ENCODE measurements around the gene E2F2. TPM values are rescaled to one million over a fixed set of nuclear protein-coding genes. Genes with fewer than 3 reads are reported as not detected.

The E2F2 gene
- total and polyA plus RNA-seq, 2 of the 4 experiments (the other 2 are of a cell fraction), result 0.36 to 0.51 TPM

GRCh38 chr1:23546897-23547584 is 16.0 kb upstream of the E2F2 start (continued):
- TF ChIP-seq RCOR1 (IDR thresholded peaks at IDR 0.05; ENCODE audit: insufficient replicate concordance, low read length), result no peak

- CTCF ChIA-PET, result interaction anchor here (1.0 to 3.3 kb wide), 2 partner anchors 49 to 91 kb away, joined by 5 to 49 read pairs; no protein-coding TSS in a partner anchor
- POLR2A ChIA-PET (ENCODE audit: unreplicated experiment), result interaction anchor here (0.5 kb wide), 1 partner anchor 75 kb away, joined by 11 read pairs; no protein-coding TSS in a partner anchor
- intact Hi-C loops (cut with micrococcal nuclease), result loop anchor here (2.0 kb wide), 1 partner anchor 205 kb away; no protein-coding TSS in a partner anchor
Measured at GRCh38 chr1:23545851-23546250, 14.8 kb upstream of the E2F2 start.

More at GRCh38 chr1:23545851-23546250, 14.8 kb upstream of the E2F2 start:
- peak overlapping the region; percentile 23 for H2AK9ac ChIP-seq (replicated peaks; ENCODE audit: low read depth, low read length, poor library complexity)
- no peaks in the 10 kb centered on the region for H3K36me3 ChIP-seq (ENCODE audit: control insufficient read depth, insufficient read depth, low read length)
- H2AFZ ChIP-seq (replicated peaks; ENCODE audit: low read length, poor library complexity), result no peak overlapping the region
- DNase-seq, result no peak
- H3K9ac ChIP-seq (ENCODE audit: low read depth, low read length), result no peak overlapping the region
- in situ Hi-C loops (cut with MboI; ENCODE audit: low sequenced_read_pairs) (loop anchor here (5.0 to 10.0 kb wide), 2 partner anchors 91 to 209 kb away; no protein-coding TSS in a partner anchor), dilution Hi-C loops (cut with HindIII; ENCODE audit: low sequenced_read_pairs, unreplicated experiment) (no loop called here)
- peak overlapping the region; percentile 77; the same call in 1 of the 2 replicates for H2BK120ac ChIP-seq (ENCODE audit: low read depth, low read length)
- no peaks in the 10 kb centered on the region for H4K20me1 ChIP-seq (ENCODE audit: insufficient read depth, low read length)
- no peak overlapping the region for H2BK5ac ChIP-seq (ENCODE audit: low read depth, low read length, poor library complexity, severe bottlenecking)
- no peak overlapping the region for H3K14ac ChIP-seq (replicated peaks; ENCODE audit: low read depth, low read length)
- no peaks in the 10 kb centered on the region for H3K79me1 ChIP-seq (ENCODE audit: low read depth in 1 of 2, low read length in 2 of 2)
- no peak overlapping the region for H4K5ac ChIP-seq (ENCODE audit: low read depth, low read length)
- H3K4me1 ChIP-seq (ENCODE audit: control insufficient read depth, insufficient read depth, low read length), result no peaks in the 10 kb centered on the region
- H2AK5ac ChIP-seq (ENCODE audit: low read depth, low read length), result 0 out of 2 replicates have a peak overlapping the region, but pooled peaks have one; percentile 56
- H3K56ac ChIP-seq (ENCODE audit: extremely low read depth, insufficient read depth, low read length), result no peak overlapping the region
- 0 out of 2 replicates have a peak overlapping the region, but pooled peaks have one; percentile 12 for H3K23ac ChIP-seq (ENCODE audit: low read depth, low read length)
- H3K9me1 ChIP-seq (ENCODE audit: insufficient read depth, low read length), result no peaks in the 10 kb centered on the region
- H3K27me3 ChIP-seq (ENCODE audit: control insufficient read depth, insufficient read depth, low read length), result no peaks in the 10 kb centered on the region
- H3K4ac ChIP-seq (ENCODE audit: low read depth, low read length), result no peak overlapping the region; the same call in 1 of the 2 replicates
- BruUV-seq (replicated peaks), result no TSS peak
- TF ChIP-seq POLR2A (IDR thresholded peaks at IDR 0.05; ENCODE audit: low read depth, low read length) (no peak), USF2 (IDR thresholded peaks at IDR 0.05; ENCODE audit: low read depth, low read length) (no peak), SMC3 (IDR thresholded peaks at IDR 0.05; ENCODE audit: low read depth, low read length) (no peak), CHD1 (IDR thresholded peaks at IDR 0.05; ENCODE audit: low read depth, low read length) (no peak)
- ATAC-seq (ENCODE audit: low read depth), result no peak
- H3K4me2 ChIP-seq (ENCODE audit: low read depth, low read length), result no peak overlapping the region
- peak overlapping the region; percentile 75; the same call in 1 of the 2 replicates for H2BK20ac ChIP-seq (ENCODE audit: low read depth, low read length)
- H2BK15ac ChIP-seq (ENCODE audit: low read depth, low read length), result peak overlapping the region; percentile 27; the same call in 1 of the 3 replicates
- no peak overlapping the region for H3K27ac ChIP-seq (ENCODE audit: insufficient read depth, low read length)
- H4K8ac ChIP-seq (ENCODE audit: low read depth in 2 of 2, low read length in 2 of 2), result no peak overlapping the region
- 100% methylated on average over 5 of the region's 9 CpGs; no CpG with 5 or more reads in 1 of the 2 experiments for WGBS, 2 experiments (ENCODE audit: extremely low coverage in 2 of 2, insufficient read length in 1 of 2)
- H4K91ac ChIP-seq (ENCODE audit: insufficient read depth, low read depth, low read length), result peak overlapping the region; percentile 26; the same call in 1 of the 2 replicates
- H3K4me3 ChIP-seq (ENCODE audit: insufficient read depth, low read depth, low read length), result no peak overlapping the region
- H3K18ac ChIP-seq (ENCODE audit: low read depth, low read length), result no peak overlapping the region
- H3K9me3 ChIP-seq (ENCODE audit: control insufficient read depth, insufficient read depth, low read length), result no peaks in the 10 kb centered on the region

Measured in IMR-90 (cell line).